ENCODE results near the gene ELF4. TPM values are rescaled to one million over a fixed set of nuclear protein-coding genes. Genes with fewer than 3 reads are reported as not detected.

ELF4 gene
- total RNA-seq, 1 experiment from 2014 or later, result 0.81 TPM

DNA sequence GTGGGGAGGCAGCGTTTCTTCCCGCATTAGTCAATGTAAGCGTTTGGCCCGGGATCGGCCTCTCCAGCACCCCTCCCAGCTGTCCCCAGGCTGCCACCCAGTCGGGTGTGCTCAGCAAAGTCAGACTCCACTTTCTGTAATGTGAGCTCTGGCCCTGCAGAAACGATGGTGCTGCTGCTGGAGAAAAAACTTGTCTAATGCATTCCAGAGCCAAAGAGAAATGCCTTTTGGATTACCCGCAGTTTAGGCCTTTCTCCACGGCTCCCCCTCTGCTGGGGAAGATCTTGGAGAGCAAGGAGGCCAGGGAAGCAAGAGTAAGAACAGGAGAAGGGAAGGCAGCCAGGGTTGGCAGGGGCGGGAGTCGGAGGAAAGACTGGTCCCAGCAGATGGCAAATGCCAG, 55.2 kb downstream of the ELF4 start:
- no peak overlapping the region for H3K4me2 ChIP-seq (ENCODE audit: insufficient read depth, insufficient read length, low read length)
- H3K14ac ChIP-seq (ENCODE audit: insufficient read depth, low read length), result no peak overlapping the region
- Mint-ChIP-seq H3K27me3 (ENCODE audit: low read depth) (peaks cover 24% of the 10 kb centered on the region), H3K9me3 (peaks cover 0 to 76% of the 10 kb centered on the region in 2 experiments; a peak in 3 of 5 replicates), H3K4me3 (no peak overlapping the region), H3K36me3 (ENCODE audit: insufficient read depth in 1 of 3, low read depth in 3 of 3) (peaks cover 5 to 31% (median 20%) of the 10 kb centered on the region in 3 experiments; a peak in 6 of 7 replicates), H3K27ac (no peak overlapping the region; a peak in 2 of 7 replicates), H3K4me1 (peaks cover 2 to 20% of the 10 kb centered on the region in 2 experiments; a peak in 3 of 4 replicates)
- H3K9ac ChIP-seq (ENCODE audit: extremely low read depth, insufficient read length, low read length), result no peak overlapping the region
- no peaks in the 10 kb centered on the region for H3K79me1 ChIP-seq (ENCODE audit: insufficient read depth, low read depth, low read length, poor library complexity, severe bottlenecking)
- no peak overlapping the region for H3T11ph ChIP-seq (ENCODE audit: low read length)
- H4K8ac ChIP-seq (replicated peaks; ENCODE audit: insufficient read length, low read depth, low read length), result no peak overlapping the region
- H2AK5ac ChIP-seq (ENCODE audit: insufficient read length, low read length), result no peak overlapping the region
- H2BK15ac ChIP-seq (ENCODE audit: low read depth, low read length), result no peak overlapping the region
- no peaks in the 10 kb centered on the region for H3K79me2 ChIP-seq (ENCODE audit: insufficient read depth, low read length)
- no peaks in the 10 kb centered on the region for H4K20me1 ChIP-seq (ENCODE audit: control insufficient read depth, insufficient read depth, insufficient read length)
- DNase-seq, result no peak
- no peak overlapping the region for H3K23ac ChIP-seq (ENCODE audit: insufficient read length, low read depth, low read length)
- H3K27ac ChIP-seq (ENCODE audit: insufficient read length, low read depth, low read length), result no peak overlapping the region
- no peak overlapping the region for H3K18ac ChIP-seq (ENCODE audit: insufficient read length, low read depth, low read length)
- no peak overlapping the region for H3K56ac ChIP-seq (ENCODE audit: insufficient read length, low read depth, low read length)
- WGBS (ENCODE audit: extremely low coverage, insufficient read length, low lambda C conversion rate), result no CpG with 5 or more reads among the region's 11 CpGs
- H3K9me3 ChIP-seq (ENCODE audit: control insufficient read depth, low read depth, low read length), result peaks cover 8% of the 10 kb centered on the region
- H3K27me3 ChIP-seq (ENCODE audit: insufficient read depth, low read length), result peaks cover 13% of the 10 kb centered on the region; the same call in 1 of the 2 replicates
- no peak overlapping the region for H2BK12ac ChIP-seq (ENCODE audit: insufficient read length, low read depth, low read length)
- H3K4me1 ChIP-seq (ENCODE audit: insufficient read depth, low read length), result no peaks in the 10 kb centered on the region; the same call in 1 of the 2 replicates
- no peak overlapping the region for H2BK120ac ChIP-seq (ENCODE audit: low read depth, low read length, poor library complexity, severe bottlenecking)
- no peak overlapping the region for H4K5ac ChIP-seq (ENCODE audit: insufficient read length, low read depth, low read length)
- H4K91ac ChIP-seq (ENCODE audit: insufficient read length, low read depth, low read length), result no peak overlapping the region
- no peaks in the 10 kb centered on the region for H3K23me2 ChIP-seq (ENCODE audit: insufficient read length, low read depth, low read length, poor library complexity, severe bottlenecking)
- H3K4ac ChIP-seq (ENCODE audit: low read depth, low read length), result no peak overlapping the region
- H2BK5ac ChIP-seq (ENCODE audit: insufficient read length, low read length), result no peak overlapping the region
- TF ChIP-seq CTCF (conservative IDR thresholded peaks at IDR 0.05), result no peak
- H2AFZ ChIP-seq (ENCODE audit: low read length), result no peak overlapping the region
- H2BK20ac ChIP-seq (ENCODE audit: low read depth, low read length, poor library complexity, severe bottlenecking), result no peak overlapping the region

Data from H9 (cell line).